ENCODE measurements around the gene MPHOSPH9.

The MPHOSPH9 gene

GRCh38 chr12:123135688-123136087 is 97.3 kb downstream of the MPHOSPH9 start:
- no peak for TF ChIP-seq REST (IDR thresholded peaks at IDR 0.05; ENCODE audit: insufficient replicate concordance, low read depth)
- TF ChIP-seq POLR2AphosphoS5 (IDR thresholded peaks at IDR 0.05; ENCODE audit: low read depth): no peak
- no peak for TF ChIP-seq GABPA (IDR thresholded peaks at IDR 0.05; ENCODE audit: low read depth)
- TF ChIP-seq SPI1 (IDR thresholded peaks at IDR 0.05; ENCODE audit: borderline replicate concordance, low read depth): no peak
- TF ChIP-seq CTCF (IDR thresholded peaks at IDR 0.05; ENCODE audit: insufficient read depth, low read length): no peak
- Histone ChIP-seq H3K27ac (replicated peaks) (no peak overlapping the region), H3K4me3 (replicated peaks; ENCODE audit: insufficient read depth, low read length) (no peak overlapping the region), H3K27me3 (ENCODE audit: insufficient read depth, poor library complexity, severe bottlenecking) (no peaks in the 10 kb centered on the region)
- DNase-seq (ENCODE audit: low read depth in 1 of 2, low spot score in 1 of 2): no peak

GRCh38 chr12:123134826-123135225 is 98.1 kb downstream of the MPHOSPH9 start:
- Histone ChIP-seq H3K27ac (replicated peaks) (no peak overlapping the region), H3K4me3 (replicated peaks; ENCODE audit: insufficient read depth, low read length) (no peak overlapping the region), H3K27me3 (ENCODE audit: insufficient read depth, poor library complexity, severe bottlenecking) (no peaks in the 10 kb centered on the region)
- DNase-seq (ENCODE audit: low read depth in 1 of 2, low spot score in 1 of 2): no peak
- no peak for TF ChIP-seq CTCF (IDR thresholded peaks at IDR 0.05; ENCODE audit: insufficient read depth, low read length)
- TF ChIP-seq REST (IDR thresholded peaks at IDR 0.05; ENCODE audit: insufficient replicate concordance, low read depth): no peak
- no peak for TF ChIP-seq POLR2AphosphoS5 (IDR thresholded peaks at IDR 0.05; ENCODE audit: low read depth)
- TF ChIP-seq GABPA (IDR thresholded peaks at IDR 0.05; ENCODE audit: low read depth): no peak
- TF ChIP-seq SPI1 (IDR thresholded peaks at IDR 0.05; ENCODE audit: borderline replicate concordance, low read depth): no peak

- Histone ChIP-seq H3K27ac (replicated peaks) (no peak overlapping the region), H3K4me3 (replicated peaks; ENCODE audit: insufficient read depth, low read length) (no peak overlapping the region), H3K27me3 (ENCODE audit: insufficient read depth, poor library complexity, severe bottlenecking) (no peaks in the 10 kb centered on the region)
- DNase-seq (ENCODE audit: low read depth in 1 of 2, low spot score in 1 of 2): no peak
- no peak for TF ChIP-seq REST (IDR thresholded peaks at IDR 0.05; ENCODE audit: insufficient replicate concordance, low read depth)
- no peak for TF ChIP-seq GABPA (IDR thresholded peaks at IDR 0.05; ENCODE audit: low read depth)
- no peak for TF ChIP-seq CTCF (IDR thresholded peaks at IDR 0.05; ENCODE audit: insufficient read depth, low read length)
- no peak for TF ChIP-seq SPI1 (IDR thresholded peaks at IDR 0.05; ENCODE audit: borderline replicate concordance, low read depth)
- TF ChIP-seq POLR2AphosphoS5 (IDR thresholded peaks at IDR 0.05; ENCODE audit: low read depth): no peak
Measured at GRCh38 chr12:123134271-123134671, 98.7 kb downstream of the MPHOSPH9 start.

Data from HL-60 (cell line).